HepG2 (cell line): Measurements from ENCODE around the gene TWNK. TPM values are rescaled to one million over a fixed set of nuclear protein-coding genes. Genes with fewer than 3 reads are reported as not detected.

Source experiments
- ATAC-seq: fragments of 200-7000 bp; cut with Tn5 transposase; 3 replicates; pipeline ENCODE4 v1.9.1; 2020; ENCODE audit warnings: mild to moderate bottlenecking, moderate library complexity
- BruUV-seq: library from RNA; stranded (reverse); fragments of 400-500 nt; replicated peaks from 2 replicates; lab custom pipeline; 2021; lab: Mats Ljungman, UMichigan
- CTCF ChIA-PET: fragments of 300-600 bp; formaldehyde crosslinking; extraction: SDS; loops from one replicate; lab custom pipeline; 2021; ENCODE audit warnings: low total read pairs, inconsistent platforms, low intra/inter-chr PET ratio; lab: Yijun Ruan, JAX
- POLR2A ChIA-PET: fragments of 350-600 bp; sonication (Branson Sonifier 250); formaldehyde crosslinking; loops from one replicate; lab custom pipeline; 2020; ENCODE audit warnings: antibody characterized with exemption, inconsistent platforms; lab: Yijun Ruan, JAX
- DNase-seq: peaks from one replicate; pipeline ENCODE4 v3.0.0-alpha.2; 2015; ENCODE audit warnings: low spot score
- FAIRE-seq: peaks from 3 replicates; lab custom pipeline; 2011; peaks lifted over from hg19 to GRCh38; lab: Jason Lieb, UNC
- H2AFZ ChIP-seq: one replicate; pipeline ENCODE4 v1.6.1; 2011; ENCODE audit warnings: low read length, inconsistent platforms
- H3K27ac ChIP-seq: fragments of 300-600 bp; 3 replicates; pipeline ENCODE4 v1.8.0; 2011; ENCODE audit warnings: mixed run types, mild to moderate bottlenecking, mixed read lengths, low read length, inconsistent platforms; ENCODE audit not compliant: insufficient read depth; ENCODE audit errors: extremely low read length
- H3K27me3 ChIP-seq, 2 experiments: fragments of 200-600 bp in 1 of 2; 2 replicates in 1 of 2; 3 replicates in 1 of 2; pipeline versions ENCODE4 v1.6.0 to v1.8.0; 2011; ENCODE audit warnings: low read length in 2 of 2, mild to moderate bottlenecking in 2 of 2, moderate library complexity in 2 of 2, inconsistent platforms in 1 of 2; ENCODE audit not compliant: insufficient read depth in 2 of 2, control insufficient read depth in 1 of 2
- H3K36me3 ChIP-seq, 2 experiments: fragments of 200-600 bp in 1 of 2; replicated peaks in 1 of 2; 2 replicates in 1 of 2; 3 replicates in 1 of 2; pipeline versions ENCODE4 v1.5.1 to v1.8.0; 2011; ENCODE audit warnings: low read length in 2 of 2, inconsistent platforms in 1 of 2; ENCODE audit not compliant: insufficient read depth in 2 of 2, control insufficient read depth in 1 of 2
- H3K4me1 ChIP-seq: 2 replicates; pipeline ENCODE4 v1.5.1; 2012; ENCODE audit warnings: low read length, inconsistent platforms; ENCODE audit not compliant: insufficient read depth
- H3K4me2 ChIP-seq: 2 replicates; pipeline ENCODE4 v1.6.0; 2011; ENCODE audit warnings: low read depth, low read length, inconsistent platforms
- H3K4me3 ChIP-seq, 3 experiments: fragments of 200-600 bp in 1 of 3; sonication (generic), shearing (Covaris generic) in 1 of 3; replicated peaks in 1 of 3; 2 replicates each; pipeline ENCODE4 v1.5.1; 2011 to 2016; ENCODE audit warnings: low read length in 3 of 3, inconsistent platforms in 2 of 3, low read depth in 2 of 3, mild to moderate bottlenecking in 2 of 3, control low read depth in 1 of 3, mixed read lengths in 1 of 3; ENCODE audit not compliant: insufficient read depth in 1 of 3
- H3K79me2 ChIP-seq: one replicate; pipeline ENCODE4 v1.6.1; 2011; ENCODE audit warnings: low read length, inconsistent platforms; ENCODE audit not compliant: insufficient read depth
- H3K9ac ChIP-seq: 2 replicates; pipeline ENCODE4 v1.6.0; 2011; ENCODE audit warnings: mild to moderate bottlenecking, low read depth, low read length, inconsistent platforms; ENCODE audit not compliant: insufficient read depth
- H3K9me3 ChIP-seq: 2 replicates; pipeline ENCODE4 v1.5.1; 2012; ENCODE audit warnings: mild to moderate bottlenecking, low read length
- H4K20me1 ChIP-seq: 2 replicates; pipeline ENCODE4 v1.6.0; 2011; ENCODE audit warnings: inconsistent platforms, mild to moderate bottlenecking, low read length, moderate library complexity; ENCODE audit not compliant: insufficient read depth
- AHR ChIP-seq: IDR thresholded peaks from 2 replicates; pipeline ENCODE4 v1.6.1; 2018; ENCODE audit warnings: missing genetic modification reagents, missing compliant biosample characterization
- DNMT3B ChIP-seq: conservative IDR thresholded peaks from 2 replicates; pipeline ENCODE4 v1.6.1; 2016; ENCODE audit warnings: missing biosample characterization, control low read depth
- ELF4 ChIP-seq: sonication (generic); formaldehyde crosslinking; IDR thresholded peaks from 2 replicates; pipeline ENCODE4 v1.5.0; 2020; ENCODE audit warnings: missing genetic modification reagents, mild to moderate bottlenecking, moderate library complexity, borderline replicate concordance
- FOXA1 ChIP-seq, 2 experiments: fragments of 450-650 bp in 1 of 2; sonication (generic) in 1 of 2; formaldehyde crosslinking in 1 of 2; IDR thresholded peaks; 2 replicates each; pipeline versions ENCODE4 v1.4.0 to v1.6.1; 2016 to 2020; ENCODE audit warnings: missing genetic modification reagents in 1 of 2
- FOXC1 ChIP-seq: sonication (generic); formaldehyde crosslinking; IDR thresholded peaks from 2 replicates; pipeline ENCODE4 v1.8.0; 2022; ENCODE audit warnings: mild to moderate bottlenecking, missing genetic modification reagents, borderline replicate concordance
- GATAD1 ChIP-seq: IDR thresholded peaks from 2 replicates; pipeline ENCODE4 v1.6.1; 2016; ENCODE audit warnings: missing genetic modification reagents, missing compliant biosample characterization
- JUND ChIP-seq: sonication (generic); formaldehyde crosslinking; IDR thresholded peaks from 2 replicates; pipeline ENCODE4 v1.8.0; 2022; ENCODE audit warnings: mild to moderate bottlenecking, missing genetic modification reagents
- MAFF ChIP-seq: IDR thresholded peaks from 2 replicates; pipeline ENCODE4 v1.6.1; 2011; ENCODE audit warnings: low read depth, low read length, improper control_type of control experiment
- MYPOP ChIP-seq: sonication (generic); formaldehyde crosslinking; IDR thresholded peaks from 2 replicates; pipeline ENCODE4 v1.8.1; 2023; ENCODE audit warnings: mild to moderate bottlenecking, moderate library complexity, missing genetic modification reagents
- NFIC ChIP-seq: IDR thresholded peaks from 2 replicates; pipeline ENCODE4 v1.6.1; 2012; ENCODE audit warnings: mild to moderate bottlenecking, low read length, inconsistent platforms
- PPARG ChIP-seq: conservative IDR thresholded peaks from 2 replicates; pipeline ENCODE4 v1.6.1; 2016; ENCODE audit warnings: missing biosample characterization, missing genetic modification reagents
- SKI ChIP-seq: fragments of 450-650 bp; IDR thresholded peaks from one replicate; pipeline ENCODE4 v1.6.1; 2018; ENCODE audit warnings: mild to moderate bottlenecking; ENCODE audit not compliant: partially characterized antibody
- SMARCE1 ChIP-seq: fragments of 450-650 bp; IDR thresholded peaks from 2 replicates; pipeline ENCODE4 v1.6.1; 2017; ENCODE audit warnings: borderline replicate concordance
- ZBED4 ChIP-seq: sonication (generic); formaldehyde crosslinking; IDR thresholded peaks from 2 replicates; pipeline ENCODE4 v1.4.0; 2020; ENCODE audit warnings: missing genetic modification reagents, borderline replicate concordance
- ZNF235 ChIP-seq: sonication (generic); formaldehyde crosslinking; IDR thresholded peaks from 2 replicates; pipeline ENCODE4 v1.8.1; 2023; ENCODE audit warnings: mild to moderate bottlenecking, missing genetic modification reagents, borderline replicate concordance
- ZNF264 ChIP-seq: sonication (generic); formaldehyde crosslinking; IDR thresholded peaks from 2 replicates; pipeline ENCODE4 v1.4.0; 2020; ENCODE audit warnings: missing genetic modification reagents
- ZNF292 ChIP-seq: sonication (generic); formaldehyde crosslinking; IDR thresholded peaks from 2 replicates; pipeline ENCODE4 v1.8.1; 2022; ENCODE audit warnings: mild to moderate bottlenecking, low read depth, missing genetic modification reagents, borderline replicate concordance
- ZNF430 ChIP-seq: sonication (generic); formaldehyde crosslinking; IDR thresholded peaks from 2 replicates; pipeline ENCODE4 v1.9.0; 2021; ENCODE audit warnings: mild to moderate bottlenecking, missing genetic modification reagents
- ZNF446 ChIP-seq: sonication (generic); formaldehyde crosslinking; IDR thresholded peaks from 2 replicates; pipeline ENCODE4 v1.5.0; 2020; ENCODE audit warnings: mild to moderate bottlenecking, missing genetic modification reagents
- ZNF562 ChIP-seq: sonication (generic); formaldehyde crosslinking; IDR thresholded peaks from 2 replicates; pipeline ENCODE4 v1.8.0; 2022; ENCODE audit warnings: missing genetic modification reagents, borderline replicate concordance
- ZNF792 ChIP-seq: IDR thresholded peaks from 2 replicates; pipeline ENCODE4 v1.6.1; 2016
- WGBS: methylation state at CpG from one replicate; pipeline ENCODE4 v1.1.6; 2017; ENCODE audit warnings: low lambda C conversion rate; 5-methylcytosine and 5-hydroxymethylcytosine counted together
- in situ Hi-C: cut with HindIII; loops from 2 replicates; pipeline ENCODE4 v1.10.0; 2017; ENCODE audit warnings: low pct_unique_long_range_greater_than_20kb; ENCODE audit not compliant: extremely low pct_ligation_motif_present
- intact Hi-C: fragments of 100-400 bp; cut with micrococcal nuclease; formaldehyde crosslinking; loops from one replicate; pipeline ENCODE4 v1.10.0; 2022; ENCODE audit not compliant: unreplicated experiment
- polyA plus RNA-seq, 8 experiments: library from polyadenylated mRNA; depleted of rRNA in 3 of 8; stranded (reverse) in 7 of 8; unstranded in 1 of 8; fragments of >200 nt; fragmentation: Illumina TruSeq in 4 of 8; extraction: Trizol in 4 of 8; gene quantifications; 2 replicates each; pipeline versions ENCODE4 v1.2.1 to v1.2.3, GENCODE V29; 2011 to 2016; ENCODE audit warnings: low read depth in 4 of 8, missing spikeins in 1 of 8, mixed read lengths in 1 of 8; ENCODE audit not compliant: insufficient read depth in 1 of 8
- total RNA-seq, 5 experiments: library from RNA; depleted of rRNA; stranded (reverse); fragments of >200 nt; fragmentation: Illumina TruSeq; extraction: Trizol; gene quantifications; 2 replicates each; pipeline ENCODE4 v1.2.3, GENCODE V29; 2016; ENCODE audit warnings: low read depth in 1 of 5

The TWNK gene
- total and polyA plus RNA-seq, 2 of the 13 experiments (the other 11 are each of a cell fraction or from before 2014, with no cell fraction given): 10.7 to 16.5 TPM

GRCh38 chr10:101007915-101008822 is 20.8 kb downstream of the TWNK start:
- Histone ChIP-seq H3K9ac (0 out of 2 replicates have a peak overlapping the region, but pooled peaks have one; percentile 43), H3K4me3 (no peak overlapping the region), H4K20me1 (no peaks in the 10 kb centered on the region), H3K4me1 (peaks cover 62% of the 10 kb centered on the region), H3K9me3 (no peaks in the 10 kb centered on the region), H2AFZ (no peak overlapping the region), H3K4me2 (peak overlapping the region; percentile 61; the same call in 1 of the 2 replicates), H3K27me3 (no peaks in the 10 kb centered on the region), H3K79me2 (peaks cover 2% of the 10 kb centered on the region), H3K36me3 (peaks cover 14 to 33% of the 10 kb centered on the region in 2 experiments; a peak in 4 of 5 replicates), H3K27ac (peak overlapping the region; percentile 73)
- CTCF ChIA-PET: no interaction called here
- no peak for DNase-seq
- FAIRE-seq: no peak
- WGBS: 78% methylated on average over 8 of the region's 13 CpGs
- in situ Hi-C loops: no loop called here
- BruUV-seq: no TSS peak
- no peak for ATAC-seq
- intact Hi-C loops: no loop called here
- POLR2A ChIA-PET: interaction anchor here (0.8 to 7.1 kb wide), 3 partner anchors 9 to 23 kb away, joined by 3 to 124 read pairs (median 3); partner anchors contain the start of genes LZTS2, MRPL43 and TWNK
- TF ChIP-seq ZNF264 (CRISPR knock-in tag) (no peak), AHR (CRISPR knock-in tag) (no peak), JUND (CRISPR knock-in tag) (no peak), ELF4 (no peak), GATAD1 (CRISPR knock-in tag) (no peak), NFIC (no peak), SKI (no peak), MAFF (no peak), ZNF235 (no peak), PPARG (CRISPR knock-in tag) (no peak), SMARCE1 (no peak), FOXA1 (IDR thresholded peaks at IDR 0.05) (no peak), FOXA1 (CRISPR knock-in tag; IDR thresholded peaks at IDR 0.05) (no peak), ZNF562 (no peak), ZNF446 (CRISPR knock-in tag) (no peak), MYPOP (CRISPR knock-in tag) (no peak), ZBED4 (CRISPR knock-in tag) (no peak), ZNF792 (CRISPR knock-in tag) (no peak), ZNF292 (CRISPR knock-in tag) (no peak), DNMT3B (CRISPR knock-in tag) (no peak), FOXC1 (no peak), ZNF430 (CRISPR knock-in tag) (no peak)
